ENCODE data around the gene FHIT.

DNA sequence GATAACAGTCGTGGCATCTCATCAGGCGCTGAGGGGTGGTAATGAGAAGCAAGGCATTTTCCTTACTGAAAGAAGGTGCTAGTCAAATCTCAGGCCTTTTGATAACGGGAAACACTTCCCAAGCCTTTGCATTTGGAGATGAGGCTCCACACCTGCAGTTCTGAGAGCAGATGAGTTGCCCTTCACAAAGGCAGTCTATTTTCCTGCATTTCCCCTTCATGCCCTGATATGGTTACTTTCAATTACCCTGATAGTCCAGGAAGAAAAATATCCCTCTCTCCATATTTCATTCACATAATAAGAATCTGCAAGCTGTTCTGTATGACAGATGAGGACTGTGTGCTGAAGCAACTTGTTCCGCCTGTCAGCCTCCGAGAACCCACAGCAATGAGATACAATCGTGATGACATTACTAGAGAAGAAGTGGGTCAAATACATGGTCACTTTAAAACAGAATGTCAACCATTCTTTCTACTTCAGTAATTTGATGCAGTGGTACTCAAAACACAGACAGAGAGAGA is 25.0 kb downstream of the FHIT start:
- TF ChIP-seq HDAC2 (IDR thresholded peaks at IDR 0.05) (no peak), MYC (IDR thresholded peaks at IDR 0.05; ENCODE audit: insufficient read depth, insufficient read length, insufficient replicate concordance, low read length, severe bottlenecking) (no peak), RCOR1 (conservative IDR thresholded peaks at IDR 0.05; ENCODE audit: low read depth, low read length) (no peak), RAD21 (IDR thresholded peaks at IDR 0.05; ENCODE audit: insufficient read depth, low read depth, low read length) (no peak), POLR2A (IDR thresholded peaks at IDR 0.05; ENCODE audit: low read depth, low read length) (no peak)
- TF ChIP-seq, protein P1, sequence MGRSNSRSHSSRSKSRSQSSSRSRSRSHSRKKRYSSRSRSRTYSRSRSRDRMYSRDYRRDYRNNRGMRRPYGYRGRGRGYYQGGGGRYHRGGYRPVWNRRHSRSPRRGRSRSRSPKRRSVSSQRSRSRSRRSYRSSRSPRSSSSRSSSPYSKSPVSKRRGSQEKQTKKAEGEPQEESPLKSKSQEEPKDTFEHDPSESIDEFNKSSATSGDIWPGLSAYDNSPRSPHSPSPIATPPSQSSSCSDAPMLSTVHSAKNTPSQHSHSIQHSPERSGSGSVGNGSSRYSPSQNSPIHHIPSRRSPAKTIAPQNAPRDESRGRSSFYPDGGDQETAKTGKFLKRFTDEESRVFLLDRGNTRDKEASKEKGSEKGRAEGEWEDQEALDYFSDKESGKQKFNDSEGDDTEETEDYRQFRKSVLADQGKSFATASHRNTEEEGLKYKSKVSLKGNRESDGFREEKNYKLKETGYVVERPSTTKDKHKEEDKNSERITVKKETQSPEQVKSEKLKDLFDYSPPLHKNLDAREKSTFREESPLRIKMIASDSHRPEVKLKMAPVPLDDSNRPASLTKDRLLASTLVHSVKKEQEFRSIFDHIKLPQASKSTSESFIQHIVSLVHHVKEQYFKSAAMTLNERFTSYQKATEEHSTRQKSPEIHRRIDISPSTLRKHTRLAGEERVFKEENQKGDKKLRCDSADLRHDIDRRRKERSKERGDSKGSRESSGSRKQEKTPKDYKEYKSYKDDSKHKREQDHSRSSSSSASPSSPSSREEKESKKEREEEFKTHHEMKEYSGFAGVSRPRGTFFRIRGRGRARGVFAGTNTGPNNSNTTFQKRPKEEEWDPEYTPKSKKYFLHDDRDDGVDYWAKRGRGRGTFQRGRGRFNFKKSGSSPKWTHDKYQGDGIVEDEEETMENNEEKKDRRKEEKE (IDR thresholded peaks at IDR 0.05) = no peak
- TF ChIP-seq, protein P2, sequence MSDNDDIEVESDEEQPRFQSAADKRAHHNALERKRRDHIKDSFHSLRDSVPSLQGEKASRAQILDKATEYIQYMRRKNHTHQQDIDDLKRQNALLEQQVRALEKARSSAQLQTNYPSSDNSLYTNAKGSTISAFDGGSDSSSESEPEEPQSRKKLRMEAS (IDR thresholded peaks at IDR 0.05; ENCODE audit: low read depth, low read length) = no peak
- TF ChIP-seq, protein P3, sequence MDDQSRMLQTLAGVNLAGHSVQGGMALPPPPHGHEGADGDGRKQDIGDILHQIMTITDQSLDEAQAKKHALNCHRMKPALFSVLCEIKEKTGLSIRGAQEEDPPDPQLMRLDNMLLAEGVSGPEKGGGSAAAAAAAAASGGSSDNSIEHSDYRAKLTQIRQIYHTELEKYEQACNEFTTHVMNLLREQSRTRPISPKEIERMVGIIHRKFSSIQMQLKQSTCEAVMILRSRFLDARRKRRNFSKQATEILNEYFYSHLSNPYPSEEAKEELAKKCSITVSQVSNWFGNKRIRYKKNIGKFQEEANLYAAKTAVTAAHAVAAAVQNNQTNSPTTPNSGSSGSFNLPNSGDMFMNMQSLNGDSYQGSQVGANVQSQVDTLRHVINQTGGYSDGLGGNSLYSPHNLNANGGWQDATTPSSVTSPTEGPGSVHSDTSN (IDR thresholded peaks at IDR 0.05; ENCODE audit: insufficient replicate concordance, low read depth, low read length) = no peak
- TF ChIP-seq, protein P4, sequence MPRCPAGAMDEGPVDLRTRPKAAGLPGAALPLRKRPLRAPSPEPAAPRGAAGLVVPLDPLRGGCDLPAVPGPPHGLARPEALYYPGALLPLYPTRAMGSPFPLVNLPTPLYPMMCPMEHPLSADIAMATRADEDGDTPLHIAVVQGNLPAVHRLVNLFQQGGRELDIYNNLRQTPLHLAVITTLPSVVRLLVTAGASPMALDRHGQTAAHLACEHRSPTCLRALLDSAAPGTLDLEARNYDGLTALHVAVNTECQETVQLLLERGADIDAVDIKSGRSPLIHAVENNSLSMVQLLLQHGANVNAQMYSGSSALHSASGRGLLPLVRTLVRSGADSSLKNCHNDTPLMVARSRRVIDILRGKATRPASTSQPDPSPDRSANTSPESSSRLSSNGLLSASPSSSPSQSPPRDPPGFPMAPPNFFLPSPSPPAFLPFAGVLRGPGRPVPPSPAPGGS (IDR thresholded peaks at IDR 0.05; ENCODE audit: borderline replicate concordance, insufficient read depth, low read depth, low read length, poor library complexity, severe bottlenecking) = no peak
